Measurements from ENCODE around the gene POLK. TPM values are rescaled to one million over a fixed set of nuclear protein-coding genes. Genes with fewer than 3 reads are reported as not detected.

The POLK gene
- polyA plus RNA-seq, 4 donors = 30.1 to 37.8 (median 32.0) TPM

DNA sequence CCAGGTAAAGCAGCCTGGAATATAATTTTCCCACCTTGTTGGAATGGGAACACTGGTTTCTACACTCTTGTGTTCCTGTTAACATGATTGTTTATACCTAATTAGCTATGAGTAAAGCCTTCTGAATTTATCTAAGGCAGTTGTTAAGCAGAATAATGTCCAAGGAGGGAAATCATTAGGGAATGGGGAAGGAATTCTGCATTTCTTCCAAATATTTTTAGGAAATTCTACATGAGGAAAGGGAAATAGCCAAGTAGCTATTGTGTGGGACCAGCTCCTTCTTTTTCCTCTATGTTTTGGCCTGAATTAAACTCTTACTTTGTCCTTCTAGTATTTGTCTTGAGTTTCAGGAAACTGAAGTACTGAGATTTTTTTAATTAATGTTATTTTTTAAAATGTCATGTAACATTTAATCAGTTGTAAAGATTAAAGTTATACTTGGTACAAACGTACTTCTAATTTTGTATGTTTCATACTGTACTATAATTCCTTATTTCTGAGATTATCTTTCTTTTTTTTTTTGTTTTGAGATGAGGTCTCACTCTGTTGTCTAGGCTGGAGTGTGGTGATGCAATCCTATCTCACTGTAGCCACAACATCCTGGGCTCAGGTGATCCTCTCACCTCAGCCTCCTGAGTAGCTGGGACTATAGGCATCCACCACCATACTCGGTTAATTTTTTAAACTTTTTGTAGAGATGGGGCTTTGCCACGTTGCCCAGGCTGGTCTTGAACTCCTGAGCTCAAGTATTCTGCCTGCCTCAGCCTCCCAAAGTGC is 128.0 kb downstream of the POLK start:
- DNase-seq (ENCODE audit: low read depth in 4 of 4, low spot score in 3 of 4) = no peak

GRCh38 chr5:75640395-75640794 is 128.7 kb downstream of the POLK start:
- DNase-seq (ENCODE audit: low read depth in 4 of 4, low spot score in 3 of 4) = peak in 2 of 4 donors; percentile 42 to 48

- DNase-seq (ENCODE audit: low read depth in 4 of 4, low spot score in 3 of 4) = no peak
These were observed 129.1 kb downstream of the POLK start for GRCh38 chr5:75640826-75641225.

DNA sequence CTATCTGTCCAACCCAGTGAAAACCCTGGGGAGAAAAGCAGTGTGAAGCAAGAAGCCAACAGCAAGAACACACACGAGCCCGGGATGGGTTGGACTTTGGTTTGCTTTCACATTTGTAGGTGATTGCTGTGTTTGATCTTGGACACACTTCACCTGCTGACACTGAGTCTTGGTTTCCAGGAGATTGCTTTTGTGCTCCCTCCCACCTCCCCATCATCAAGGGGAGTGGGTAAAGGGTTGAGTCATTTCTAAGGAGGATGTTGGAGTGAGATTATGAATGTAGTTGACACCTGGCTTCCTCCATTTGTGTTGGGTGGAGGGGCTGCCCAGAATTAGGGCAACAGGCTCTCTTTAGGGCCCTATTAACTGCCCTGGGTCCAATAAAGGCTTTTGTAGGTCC is 137.0 kb downstream of the POLK start:
- no peak for DNase-seq (ENCODE audit: low read depth in 4 of 4, low spot score in 3 of 4)

Other genes starting within 250 kb of the POLK start
- gene HMGCR, start 174.7 kb upstream of the POLK start, polyA plus RNA-seq (ENCODE audit: insufficient read length in 4 of 4) = 10 to 100 TPM; 46.5 to 90.7 (median 75.9) TPM
- gene CERT1, start 262 bp upstream of the POLK start, polyA plus RNA-seq (ENCODE audit: insufficient read length in 4 of 4) = 10 to 100 TPM; 53.7 to 67.8 (median 62.3) TPM
- gene ANKDD1B, start 99.6 kb downstream of the POLK start, polyA plus RNA-seq (ENCODE audit: insufficient read length in 4 of 4) = 1 to 10 TPM; 3.8 to 7.4 (median 5.5) TPM
- 10 to 100 TPM; 18.5 to 22.4 (median 20.3) TPM for gene POC5, start 205.5 kb downstream of the POLK start, polyA plus RNA-seq (ENCODE audit: insufficient read length in 4 of 4)